CD4-positive, alpha-beta T cell treated with Interferon gamma for 1 hour (primary cell): Measurements from ENCODE around the gene SLC24A5.

Experiments
- DNase-seq: peaks from one replicate; pipeline ENCODE4 v3.0.0-alpha.2; 2020

The SLC24A5 gene

GRCh38 chr15:48119277-48119676, 1.5 kb upstream of the SLC24A5 start:
- no peak for DNase-seq

- no peak for DNase-seq
Observed at GRCh38 chr15:48121849-48122248, 1.1 kb downstream of the SLC24A5 start.

DNA sequence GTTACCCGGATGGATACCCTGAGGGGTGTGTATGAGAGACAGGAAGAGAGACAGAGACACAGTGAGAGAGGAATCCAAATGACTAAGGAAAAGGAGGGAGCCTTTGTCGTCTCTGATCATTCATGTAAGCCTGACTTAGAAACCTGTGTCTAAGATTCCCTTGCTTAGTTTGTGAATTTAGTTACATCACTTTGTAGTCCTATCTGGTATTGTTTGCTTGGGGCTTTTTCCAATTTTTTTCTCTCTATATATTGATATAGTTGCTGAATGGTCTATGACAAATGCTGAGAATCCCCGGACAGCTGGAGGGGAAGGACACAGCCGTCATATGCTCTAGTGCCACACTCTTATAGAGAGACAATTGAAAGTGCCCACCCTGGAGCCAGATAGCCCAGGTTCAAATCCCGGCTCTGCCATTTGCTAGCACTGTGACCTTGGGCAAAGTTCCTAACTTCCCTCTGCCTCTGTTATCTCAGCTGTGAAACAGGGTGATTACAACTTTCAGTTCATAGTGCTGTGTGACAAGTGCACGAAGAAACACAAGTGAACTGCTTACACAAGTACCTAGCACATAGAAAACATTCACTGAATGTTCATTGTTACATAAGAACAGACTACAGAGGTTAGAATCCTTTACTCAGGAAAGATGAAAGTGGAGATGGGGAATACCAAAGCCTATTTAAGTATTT, 6.0 kb downstream of the SLC24A5 start:
- DNase-seq: no peak

GRCh38 chr15:48131324-48131723, 10.5 kb downstream of the SLC24A5 start:
- no peak for DNase-seq

DNA sequence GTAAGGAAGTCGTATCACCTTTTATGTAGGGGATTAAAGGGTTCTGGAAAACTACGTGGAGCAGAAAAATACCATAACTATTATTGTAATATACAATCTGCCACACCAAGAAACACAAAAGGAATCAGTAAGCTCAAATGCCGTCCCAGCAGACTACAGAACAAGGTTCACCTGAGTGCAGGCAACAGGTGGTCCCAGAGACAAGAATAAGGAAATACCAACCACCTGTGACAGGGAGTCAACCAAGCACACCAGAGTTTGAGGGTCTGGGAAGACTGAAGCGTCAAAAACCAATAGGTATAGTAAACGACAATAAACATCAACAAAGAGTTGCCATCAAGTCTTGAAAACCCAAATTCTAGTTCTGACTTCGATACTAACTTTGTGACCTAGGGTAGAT, 12.1 kb downstream of the SLC24A5 start:
- no peak for DNase-seq

GRCh38 chr15:48143856-48144255, 23.1 kb downstream of the SLC24A5 start:
- no peak for DNase-seq

DNA sequence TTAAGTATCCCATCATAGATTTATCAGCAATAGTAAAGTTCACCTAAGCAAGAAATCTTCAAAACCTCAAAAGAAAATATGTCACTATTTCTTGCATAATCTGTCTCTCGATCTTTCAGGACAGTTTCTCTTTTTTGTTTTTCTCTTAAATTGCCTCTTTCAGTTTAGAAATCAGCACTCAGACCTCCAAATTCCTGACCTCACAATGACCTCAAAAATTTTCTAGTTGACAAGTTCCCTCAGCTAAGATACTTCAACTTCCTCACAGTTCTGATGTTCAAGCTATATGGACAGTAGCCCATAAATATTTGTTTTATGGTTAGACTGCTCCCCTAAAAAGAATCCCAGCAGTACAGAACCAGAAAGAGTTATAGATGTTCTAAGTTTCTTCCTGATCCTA, 24.1 kb downstream of the SLC24A5 start:
- no peak for DNase-seq

- no peak for DNase-seq
Observed at GRCh38 chr15:48145923-48146322, 25.1 kb downstream of the SLC24A5 start.

- no peak for DNase-seq
Observed at GRCh38 chr15:48147358-48147757, 26.6 kb downstream of the SLC24A5 start.

GRCh38 chr15:48149858-48150257, 29.1 kb downstream of the SLC24A5 start:
- no peak for DNase-seq

DNA sequence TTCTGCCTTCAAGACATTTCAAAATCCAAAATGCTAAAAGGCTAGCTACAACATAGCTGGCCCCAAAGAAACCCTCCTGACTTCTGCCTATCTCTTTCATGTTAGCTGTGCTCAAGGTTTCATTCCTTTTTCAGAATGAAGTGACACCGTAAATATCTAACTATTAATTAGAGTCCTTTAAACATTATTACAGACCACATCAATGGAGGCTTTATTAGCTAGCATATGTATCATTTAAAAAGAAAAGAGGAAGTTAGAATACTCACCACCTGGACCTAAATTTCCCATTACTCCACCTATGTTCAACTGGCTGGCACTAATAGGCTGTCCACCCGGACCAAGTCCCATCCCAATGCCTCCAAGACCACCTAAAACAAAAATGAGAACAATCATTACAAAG, 32.7 kb downstream of the SLC24A5 start:
- DNase-seq: no peak

DNA sequence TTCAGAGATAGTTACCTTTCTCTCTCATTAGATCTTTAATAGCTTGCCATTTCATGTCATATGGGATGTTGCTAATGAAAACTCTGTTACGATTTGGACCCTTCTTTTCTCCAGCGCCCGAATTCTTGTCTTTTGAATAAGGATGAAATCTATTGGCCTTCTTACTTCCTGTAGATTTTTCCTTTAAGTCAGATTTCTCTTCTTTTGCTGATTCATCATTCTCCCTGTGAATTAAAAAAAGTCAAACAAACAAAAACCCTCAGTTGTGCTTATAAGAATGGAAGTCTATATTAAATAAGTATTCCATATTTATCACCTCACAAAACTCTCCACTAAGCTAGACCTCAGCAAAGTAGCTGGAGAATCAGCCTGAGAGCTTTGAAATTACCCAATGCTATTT, 47.8 kb downstream of the SLC24A5 start:
- DNase-seq: no peak

- no peak for DNase-seq
Observed at GRCh38 chr15:48170981-48171380, 50.2 kb downstream of the SLC24A5 start.

- DNase-seq: no peak
Observed at GRCh38 chr15:48175126-48175525, 54.3 kb downstream of the SLC24A5 start.

DNA sequence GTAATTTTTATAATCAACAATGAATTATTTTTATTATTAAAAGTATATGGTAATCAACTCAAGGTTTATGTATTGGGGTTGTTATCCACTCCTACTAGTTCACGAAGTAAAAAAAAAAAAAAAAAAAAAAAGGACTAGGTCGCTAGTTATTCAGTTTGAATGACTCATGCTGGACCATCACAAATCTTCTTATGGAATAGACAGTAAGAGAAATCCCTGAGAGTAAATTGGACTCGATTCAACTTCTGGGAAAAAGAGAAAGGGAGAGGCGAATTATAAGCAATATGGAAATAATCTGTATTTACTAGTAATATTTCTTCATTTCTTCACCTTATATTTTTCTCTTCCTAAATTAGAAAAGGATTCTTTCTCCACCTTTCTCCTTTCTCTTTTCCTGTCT, 55.3 kb downstream of the SLC24A5 start:
- DNase-seq: no peak

DNA sequence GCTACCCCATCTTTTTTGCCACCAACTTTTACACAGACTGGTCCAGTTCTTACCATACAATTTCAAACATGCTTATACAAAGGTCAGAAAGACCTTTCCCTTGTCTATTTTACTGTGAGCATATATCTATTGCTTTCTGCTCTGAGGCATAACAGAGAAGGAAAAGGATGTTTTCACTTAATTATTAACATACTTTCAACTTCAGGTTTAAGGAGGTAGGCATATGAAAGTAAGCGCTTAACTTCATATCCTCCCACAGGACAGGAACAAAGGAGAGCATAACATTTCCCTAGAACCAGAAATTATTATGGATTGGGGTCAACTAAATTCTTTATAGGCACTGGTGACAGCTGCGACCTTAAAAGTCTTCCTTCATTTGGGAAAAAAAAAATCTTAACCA, 56.2 kb downstream of the SLC24A5 start:
- DNase-seq: no peak

DNA sequence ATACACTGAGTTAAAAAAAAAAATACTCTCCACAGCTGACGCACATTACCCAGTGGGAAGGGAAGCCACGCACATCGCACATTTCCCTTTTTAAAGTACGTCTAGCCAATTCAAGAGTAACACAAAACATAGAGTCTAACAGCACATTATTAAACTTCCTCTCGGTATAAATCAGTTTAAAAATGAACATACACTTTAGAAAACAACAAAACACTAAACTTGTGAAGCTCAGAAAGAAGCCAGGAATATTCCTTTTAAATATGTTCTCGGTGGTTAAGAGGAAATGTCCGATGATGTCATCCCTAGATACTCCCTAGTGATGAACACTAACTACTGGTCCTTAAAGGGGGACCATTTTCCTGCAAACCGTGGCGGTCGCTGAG, 56.6 kb downstream of the SLC24A5 start:
- DNase-seq: peak; percentile 19

DNA sequence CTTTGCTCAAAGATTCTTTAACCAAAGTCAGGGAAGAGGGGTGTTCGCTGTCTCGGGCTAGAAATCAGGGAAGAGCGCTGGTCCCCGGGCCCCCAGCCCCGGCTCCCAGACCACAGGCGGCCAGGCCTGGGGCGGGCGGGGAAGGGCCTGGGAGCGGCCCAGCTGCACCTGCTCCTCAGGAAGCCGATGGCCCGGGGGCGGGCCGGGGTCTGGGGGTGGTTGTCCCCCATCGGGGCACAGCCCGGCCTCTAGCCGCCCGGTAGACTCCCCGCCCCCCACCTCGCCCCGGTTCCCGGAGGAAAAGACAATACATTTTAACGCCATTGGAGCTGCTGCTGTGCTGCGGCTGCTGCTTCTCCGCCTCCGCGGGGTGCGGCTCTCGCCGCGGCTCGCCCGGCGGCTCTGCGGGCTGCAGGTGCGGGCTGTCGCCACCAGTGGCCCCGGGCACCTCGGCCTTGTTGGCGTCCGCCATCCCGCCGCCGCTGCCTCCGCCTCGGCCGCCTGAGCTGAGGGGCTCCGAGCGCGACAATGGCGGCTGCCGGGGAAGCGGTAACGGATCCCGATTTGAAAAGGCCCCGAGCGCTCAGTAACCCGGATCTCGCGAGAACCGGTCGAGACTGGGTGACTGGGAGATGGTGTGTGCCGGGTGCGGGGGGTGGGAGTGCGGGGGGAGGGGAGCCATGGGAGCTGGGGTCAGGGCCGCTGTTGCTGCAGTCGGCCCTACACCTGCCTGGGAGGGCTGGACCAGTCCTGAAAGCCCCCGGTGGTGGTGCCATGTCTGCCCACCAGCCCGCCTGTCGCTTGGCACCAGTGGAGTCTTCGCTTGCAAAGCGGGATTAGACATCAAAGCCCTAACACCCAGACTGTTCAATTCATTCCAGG, 57.2 kb downstream of the SLC24A5 start, which contains the start of gene MYEF2:
Gene MYEF2, minus strand, starts transcription at position 530 of the 882 bp plus-strand sequence. Its CDS starts 58 bp downstream, at position 472.
- peak; percentile 72 for DNase-seq

- no peak for DNase-seq
Observed at GRCh38 chr15:48178648-48178931, 57.8 kb downstream of the SLC24A5 start.

DNA sequence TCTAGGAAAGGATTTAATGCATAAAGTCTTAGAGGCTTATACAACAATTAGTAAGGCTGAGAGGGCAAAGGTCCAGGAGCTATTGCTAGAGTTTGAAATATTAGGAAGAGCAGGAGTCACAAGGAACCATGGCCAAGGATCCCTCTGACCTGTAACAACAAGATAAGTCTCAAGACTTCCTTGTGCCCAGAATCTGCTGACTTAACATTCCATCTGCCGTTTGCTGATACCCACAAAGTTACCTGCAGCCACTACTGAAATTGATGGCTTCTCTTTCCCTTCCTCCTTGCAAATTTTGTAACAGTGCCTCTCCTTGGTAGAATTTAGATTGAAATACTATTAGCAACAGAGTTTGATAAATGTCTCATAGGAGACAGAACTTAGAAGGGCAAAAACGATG, 62.0 kb downstream of the SLC24A5 start:
- DNase-seq: no peak

DNA sequence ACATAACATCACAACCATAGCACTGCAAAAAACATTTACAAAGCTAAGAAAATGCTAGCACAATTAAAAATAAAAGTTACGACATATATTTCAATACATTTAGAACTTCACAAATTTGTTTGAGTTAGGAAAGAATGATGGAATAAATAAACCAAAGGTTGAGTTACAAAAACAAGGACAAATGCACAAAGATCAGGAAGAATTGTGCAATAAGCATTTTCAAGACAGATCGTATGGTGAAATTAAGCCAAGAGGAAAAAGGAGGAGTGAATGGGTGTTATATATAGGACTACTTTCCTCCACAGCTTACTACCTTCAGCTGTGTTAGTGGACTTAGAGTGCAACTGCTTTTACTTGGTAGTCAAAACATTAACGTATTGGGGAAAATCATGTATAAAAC, 64.7 kb downstream of the SLC24A5 start:
- no peak for DNase-seq

GRCh38 chr15:48186271-48186670, 65.5 kb downstream of the SLC24A5 start:
- DNase-seq: no peak

- DNase-seq: no peak
Observed at GRCh38 chr15:48190932-48191573, 70.3 kb downstream of the SLC24A5 start.
